CD1c-positive myeloid dendritic cell (primary cell): ENCODE data around the gene ESPNL.

ENCODE experiments used
- DNase-seq: peaks from one replicate; pipeline ENCODE4 v3.0.0-alpha.2; 2016; ENCODE audit errors: extremely low spot score

ESPNL gene

DNA sequence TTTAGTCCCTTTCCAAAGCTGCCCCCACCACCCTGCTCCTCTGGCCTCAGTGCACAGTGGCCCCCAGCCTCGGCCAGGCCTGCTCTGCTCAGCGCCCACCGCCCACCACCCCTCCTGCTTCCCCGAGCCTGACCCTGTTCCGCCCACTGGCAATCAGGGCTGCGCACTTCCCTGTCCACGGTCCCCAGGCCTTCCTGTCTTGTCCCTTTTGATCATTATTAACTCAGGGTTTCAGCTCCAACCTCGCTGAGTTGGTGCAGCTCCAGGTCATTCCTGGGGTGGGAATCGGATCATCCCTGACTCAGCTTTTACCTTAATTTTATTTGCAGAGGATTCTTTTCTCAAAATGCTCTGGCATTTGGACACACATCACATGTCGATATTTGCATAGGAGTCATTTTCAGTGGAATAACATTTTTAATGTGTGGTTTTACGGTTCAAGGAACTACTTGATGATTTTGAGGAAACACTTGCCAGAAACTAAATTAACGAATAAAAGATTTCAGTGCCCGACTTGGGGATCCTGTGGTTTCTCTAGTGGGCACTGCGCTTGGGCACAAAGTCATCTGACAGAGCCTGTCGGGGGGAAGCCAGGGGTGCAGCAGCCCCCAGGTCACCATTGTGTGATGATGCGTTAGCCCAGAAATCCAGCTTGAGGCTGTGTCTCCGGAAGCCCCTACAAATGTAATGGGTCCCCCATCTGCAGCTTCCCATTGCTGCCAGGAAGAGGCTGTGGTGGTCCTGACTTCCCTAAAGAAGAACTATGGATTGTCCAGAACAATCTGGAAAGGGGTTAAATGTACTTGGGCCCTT, 1.0 kb upstream of the ESPNL start:
- peak; percentile 81 for DNase-seq

DNA sequence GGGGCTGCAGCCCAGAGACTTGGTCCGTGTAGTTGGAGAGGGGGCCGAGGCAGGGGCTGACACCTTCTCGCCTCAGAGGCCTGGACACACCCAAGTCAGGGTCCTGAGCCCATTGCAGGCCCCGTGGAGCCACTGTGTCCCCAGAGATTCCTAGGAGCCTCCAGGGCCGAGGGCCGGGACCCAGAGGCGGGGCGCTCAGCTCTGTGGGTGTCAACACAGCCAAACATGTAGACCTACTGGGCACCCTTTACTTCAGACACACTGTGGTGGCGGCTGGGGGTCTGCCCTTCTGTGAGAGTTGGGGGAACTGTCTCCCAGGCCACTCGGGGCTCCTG, 459 bp upstream of the ESPNL start:
- DNase-seq, result no peak

DNA sequence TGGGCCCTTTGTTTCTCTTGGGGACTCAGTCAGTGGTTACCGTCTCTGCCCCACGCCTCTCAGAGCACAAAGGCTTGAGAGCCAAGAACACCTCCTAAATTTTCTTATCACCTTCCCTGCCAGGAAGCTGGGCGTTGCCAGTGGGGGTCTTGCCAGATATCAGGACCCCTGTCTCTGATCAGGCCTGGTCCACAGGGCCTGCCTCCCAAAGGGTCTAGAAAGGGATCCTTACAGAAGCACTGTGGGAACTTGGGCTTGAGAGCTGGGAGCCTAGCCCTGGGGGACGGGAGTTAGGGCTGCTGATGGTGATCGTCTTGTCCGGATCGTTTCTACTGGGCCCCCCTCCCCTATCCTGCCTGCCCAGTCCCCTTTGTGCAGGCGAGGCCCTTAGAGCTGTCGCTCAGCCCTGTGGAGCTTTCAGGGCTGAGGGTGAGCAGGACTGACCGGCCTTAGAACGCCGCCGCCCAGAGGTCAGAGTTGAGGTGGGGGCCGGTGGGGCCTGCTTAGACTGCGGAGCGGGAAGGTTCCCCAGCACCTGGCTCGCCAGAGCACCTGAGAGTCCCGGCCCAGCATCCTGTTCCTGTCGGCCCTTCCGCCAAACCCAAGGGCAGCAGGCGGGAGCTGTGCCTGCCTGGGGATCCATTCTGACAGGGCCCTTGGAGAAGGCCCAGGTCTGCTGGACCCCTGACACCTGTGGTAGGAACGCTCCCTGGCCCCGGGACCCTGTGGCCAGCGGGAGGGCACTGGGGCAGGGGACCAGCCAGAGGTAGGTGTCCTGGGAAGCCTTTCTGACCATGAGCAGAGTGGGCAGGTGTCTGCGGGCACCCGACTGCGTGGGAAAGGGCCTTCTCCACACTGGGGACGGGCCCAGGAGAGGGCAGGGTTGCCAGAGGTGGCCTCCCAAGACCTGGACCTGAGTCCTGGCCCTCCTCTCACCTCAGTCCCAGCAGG, 956 bp downstream of the ESPNL start:
- DNase-seq, result no peak

DNA sequence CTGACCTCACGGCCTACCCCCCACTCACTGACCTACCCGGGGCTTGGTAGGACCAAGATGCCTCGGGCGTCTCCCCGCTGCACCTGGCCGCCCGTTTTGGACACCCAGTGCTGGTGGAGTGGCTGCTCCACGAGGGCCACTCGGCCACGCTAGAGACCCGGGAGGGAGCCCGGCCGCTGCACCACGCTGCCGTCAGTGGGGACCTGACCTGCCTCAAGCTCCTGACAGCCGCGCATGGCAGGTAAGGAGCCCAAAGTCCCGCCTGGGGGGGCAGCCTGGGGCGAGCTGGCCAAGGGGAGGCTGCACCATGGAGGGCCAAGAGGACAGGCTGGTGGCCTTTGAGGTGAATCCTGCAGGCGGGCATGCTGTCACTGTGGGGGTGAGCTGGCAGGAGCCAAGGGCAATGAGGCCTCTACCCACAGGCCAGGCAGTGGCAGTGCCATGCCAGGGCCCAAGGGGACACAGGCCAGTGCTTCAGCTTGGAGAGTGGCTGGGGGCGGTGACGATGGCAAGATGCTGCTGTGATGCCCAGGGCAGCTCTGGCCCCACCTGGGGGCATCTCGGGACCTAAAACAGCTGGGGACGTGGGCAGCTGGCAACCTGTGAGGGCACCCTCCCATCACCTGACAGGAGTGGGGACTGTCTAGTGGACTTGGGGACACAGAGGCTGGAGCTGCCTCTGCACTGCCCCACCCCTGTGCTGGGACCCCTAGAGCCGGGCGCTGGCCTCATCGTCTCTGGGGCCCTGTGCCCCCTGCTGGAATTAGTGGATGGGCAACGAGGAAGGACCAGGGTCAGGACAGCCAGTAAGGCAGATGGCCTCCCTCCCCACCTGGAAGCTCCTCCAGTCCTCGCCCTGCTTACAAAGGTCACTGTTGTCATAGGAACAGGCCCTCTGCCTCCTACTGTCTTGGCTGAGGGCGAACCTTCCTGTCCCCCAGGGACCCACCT, 2.0 kb downstream of the ESPNL start:
- DNase-seq, result no peak

DNA sequence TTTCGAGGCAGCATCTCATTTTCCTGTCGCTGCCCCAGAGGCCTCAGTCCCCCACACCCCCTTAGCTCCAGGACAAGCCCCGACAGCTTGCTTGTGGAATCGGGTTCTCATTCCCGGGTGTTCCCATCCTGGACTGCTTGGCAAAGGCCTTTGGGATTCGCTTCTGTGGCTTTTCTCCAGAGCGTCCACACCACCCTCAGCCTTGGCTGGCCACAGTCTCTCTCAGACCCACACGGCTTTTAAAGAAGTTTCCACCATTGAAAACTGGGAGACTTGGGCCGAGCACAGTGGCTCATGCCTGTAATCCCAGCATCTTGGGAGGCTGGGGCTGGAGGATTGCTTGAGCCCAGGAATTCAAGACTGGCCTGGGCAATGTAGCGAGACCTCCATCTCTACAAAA, 2.7 kb downstream of the ESPNL start:
- no peak for DNase-seq

DNA sequence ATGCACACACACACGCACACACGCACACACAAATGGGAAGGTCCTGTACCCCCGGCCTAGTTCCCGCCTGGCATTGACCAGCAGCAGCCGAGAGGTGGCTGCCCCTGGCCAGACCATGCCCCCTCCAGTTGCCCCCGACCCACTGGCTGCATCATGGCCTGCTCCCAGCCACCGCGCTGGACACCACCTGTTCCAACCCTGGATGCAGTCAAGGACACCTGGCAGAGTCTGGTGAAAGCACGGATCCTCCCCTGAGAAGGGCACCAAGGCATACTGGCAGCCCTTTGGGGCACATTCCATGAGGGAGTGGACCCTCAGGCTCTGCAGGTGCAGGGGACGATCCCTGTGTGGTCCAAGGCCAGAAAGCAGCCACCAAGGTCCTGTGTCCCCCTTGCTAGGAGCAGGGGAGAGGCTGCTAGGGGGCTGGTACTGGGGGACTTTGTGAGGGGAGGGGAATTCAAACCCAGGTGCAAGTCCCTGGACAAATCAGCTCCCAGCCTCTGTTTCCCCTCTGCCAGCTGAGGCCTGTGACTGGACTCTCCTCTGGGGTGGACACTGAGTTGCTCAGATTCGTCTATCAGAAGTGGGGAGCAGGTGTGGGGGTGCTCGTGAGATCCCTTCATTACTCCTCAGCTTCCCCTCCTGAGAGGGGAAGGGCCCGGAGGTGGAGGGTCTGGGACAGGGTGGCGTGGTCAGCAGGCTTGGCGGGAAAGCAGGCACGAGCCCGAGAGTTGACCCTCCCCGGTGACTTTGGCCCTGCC, 3.5 kb downstream of the ESPNL start:
- no peak for DNase-seq

DNA sequence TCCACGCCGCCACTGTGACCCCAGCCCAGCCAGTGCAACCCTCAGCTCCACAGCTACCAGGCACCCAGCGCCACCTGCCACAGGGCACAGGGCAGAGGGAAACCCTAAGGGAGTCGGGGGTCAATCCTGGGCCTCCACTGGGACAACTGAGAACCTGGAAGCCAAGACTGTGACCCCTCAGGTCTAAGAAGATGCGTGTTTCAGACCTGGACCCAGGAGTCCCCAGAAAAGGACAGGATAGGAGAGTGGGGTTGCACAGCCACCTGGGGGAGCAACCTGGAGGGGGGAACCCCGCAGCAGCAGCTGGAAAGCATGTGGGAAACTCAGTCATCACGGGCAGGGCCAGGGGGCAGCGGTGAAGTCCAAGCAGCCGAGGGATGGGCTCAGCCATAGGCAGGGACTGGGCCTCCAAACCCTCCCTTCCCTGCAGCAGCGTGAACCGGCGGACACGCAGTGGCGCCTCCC, 4.1 kb downstream of the ESPNL start:
- no peak for DNase-seq

DNA sequence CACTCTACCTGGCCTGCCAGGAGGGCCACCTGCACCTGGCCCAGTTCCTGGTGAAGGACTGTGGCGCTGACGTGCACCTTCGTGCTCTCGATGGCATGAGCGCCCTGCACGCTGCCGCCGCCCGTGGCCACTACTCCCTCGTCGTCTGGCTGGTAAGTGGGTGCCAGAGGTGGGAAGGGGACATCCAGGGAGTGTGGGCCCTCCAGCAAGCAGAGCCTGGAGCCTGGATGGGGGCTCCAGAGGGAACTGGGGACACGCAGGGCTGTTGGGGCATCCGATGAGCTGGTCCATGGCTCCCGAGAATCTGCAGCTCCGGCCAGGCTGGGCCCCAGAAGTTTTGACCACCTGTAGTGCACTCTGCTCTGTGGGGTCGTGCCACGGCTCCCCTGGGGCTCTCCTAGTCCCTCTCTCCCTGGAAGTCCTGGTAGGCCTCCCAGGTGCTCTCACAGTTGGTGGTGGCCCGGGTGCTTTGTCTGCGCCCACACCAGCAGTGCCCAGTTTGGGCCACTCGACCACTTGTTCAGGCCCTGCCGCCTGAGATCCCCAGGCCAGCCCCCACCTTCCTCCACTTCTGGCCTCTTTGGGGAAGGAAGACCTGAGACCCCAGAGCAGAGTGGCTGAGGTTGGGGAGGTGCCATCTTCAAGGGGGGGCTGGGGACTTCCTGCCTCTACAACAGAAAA, 4.7 kb downstream of the ESPNL start:
- DNase-seq, result no peak

DNA sequence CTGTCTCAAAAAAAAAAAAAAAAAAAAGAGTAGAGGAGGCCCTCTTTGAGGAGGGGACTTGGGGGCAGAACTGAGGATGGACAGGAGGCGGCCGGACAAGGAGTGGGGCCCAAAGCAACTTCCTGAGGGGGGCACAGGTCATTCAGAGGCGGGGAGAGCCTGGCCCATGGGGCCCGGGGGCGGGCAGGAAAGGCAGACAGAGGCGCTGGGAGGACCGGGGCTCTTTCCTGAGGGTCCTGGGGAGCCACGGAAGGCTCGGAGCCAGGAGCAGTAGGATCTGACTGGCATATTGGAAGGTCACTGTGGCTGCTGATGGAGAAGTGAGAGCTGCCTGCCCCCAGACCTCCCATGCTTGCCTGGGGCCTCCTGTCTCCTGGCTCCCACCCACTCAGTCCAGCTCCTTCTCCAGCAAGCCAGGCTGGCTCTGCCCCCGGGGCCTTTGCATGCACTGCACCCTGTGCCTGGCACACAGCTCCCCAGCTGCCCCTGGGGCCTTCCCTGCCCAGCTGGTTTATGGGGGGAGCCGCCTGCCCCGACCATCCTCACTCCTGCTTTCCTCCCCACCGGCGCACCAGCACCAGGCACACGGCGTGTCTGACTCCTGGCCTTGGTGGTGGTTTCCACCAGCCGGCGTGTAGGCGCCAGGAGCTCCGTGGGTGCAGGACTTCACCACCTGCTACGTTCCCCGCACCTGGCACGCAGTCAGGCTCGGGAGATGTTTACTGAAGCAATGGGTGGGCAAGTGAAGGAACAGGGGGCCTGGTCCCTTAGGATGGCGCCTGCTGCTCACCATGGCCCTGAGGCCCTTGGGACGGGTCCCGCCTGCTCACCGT, 5.6 kb downstream of the ESPNL start:
- peak; percentile 67 for DNase-seq

DNA sequence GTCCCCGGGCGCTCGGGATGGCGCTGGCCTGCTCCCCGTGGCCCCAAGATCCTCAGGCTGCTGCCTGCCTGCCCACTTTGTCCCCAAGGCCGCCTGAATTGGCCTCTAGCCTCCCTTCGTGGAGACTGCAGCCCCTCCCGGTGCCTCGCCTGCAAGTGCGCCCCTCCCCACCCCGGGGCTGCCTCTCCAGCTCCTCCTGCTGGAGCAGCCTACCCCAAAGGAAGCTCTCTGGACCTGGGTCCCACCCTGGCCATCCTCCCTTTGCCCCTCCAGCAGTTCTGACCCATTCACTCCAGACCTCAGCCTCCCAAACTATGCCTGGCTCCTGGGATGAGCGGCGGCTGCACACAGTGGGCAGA, 6.2 kb downstream of the ESPNL start:
- DNase-seq, result no peak

DNA sequence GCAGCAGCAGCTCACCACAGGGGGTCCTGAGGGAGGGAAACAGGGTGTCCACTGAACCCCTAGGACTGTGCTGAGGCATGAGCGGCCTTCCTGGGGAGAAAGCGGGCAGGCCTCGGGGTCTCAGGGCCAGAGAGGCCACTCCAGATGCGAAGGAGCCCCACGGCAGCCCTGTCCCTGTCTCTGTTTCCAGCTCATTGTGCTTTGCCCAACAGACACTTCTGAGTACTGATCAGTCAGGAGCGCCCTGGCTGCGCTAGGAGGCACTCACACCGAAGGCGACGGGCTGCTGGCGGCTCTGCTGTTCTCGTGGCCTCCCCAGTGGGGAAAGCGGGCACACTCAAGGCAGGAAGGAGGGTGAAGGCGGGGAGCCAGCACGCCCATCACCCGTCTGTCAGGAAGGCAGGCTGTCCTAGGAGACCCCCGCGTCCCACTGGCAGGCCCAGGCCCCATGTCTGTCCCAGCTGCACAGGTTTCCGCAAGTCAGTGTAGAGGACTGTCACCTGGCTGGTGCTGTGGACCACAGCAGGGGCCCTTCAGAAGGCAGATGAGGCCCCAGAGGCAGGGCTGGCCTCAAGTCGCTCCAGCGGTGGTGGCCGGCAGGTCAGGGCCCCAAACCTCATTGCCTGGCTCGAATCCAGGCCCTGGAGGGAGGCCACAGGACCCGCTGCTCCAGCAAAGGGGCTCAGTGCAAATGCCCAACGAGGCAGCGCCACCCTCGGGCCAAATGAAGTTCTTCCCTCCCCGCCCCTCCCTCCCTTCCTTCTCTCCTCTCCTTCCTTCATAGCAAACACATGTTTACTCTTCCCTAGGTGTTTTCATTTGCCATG, 6.8 kb downstream of the ESPNL start:
- DNase-seq, result peak; percentile 21

DNA sequence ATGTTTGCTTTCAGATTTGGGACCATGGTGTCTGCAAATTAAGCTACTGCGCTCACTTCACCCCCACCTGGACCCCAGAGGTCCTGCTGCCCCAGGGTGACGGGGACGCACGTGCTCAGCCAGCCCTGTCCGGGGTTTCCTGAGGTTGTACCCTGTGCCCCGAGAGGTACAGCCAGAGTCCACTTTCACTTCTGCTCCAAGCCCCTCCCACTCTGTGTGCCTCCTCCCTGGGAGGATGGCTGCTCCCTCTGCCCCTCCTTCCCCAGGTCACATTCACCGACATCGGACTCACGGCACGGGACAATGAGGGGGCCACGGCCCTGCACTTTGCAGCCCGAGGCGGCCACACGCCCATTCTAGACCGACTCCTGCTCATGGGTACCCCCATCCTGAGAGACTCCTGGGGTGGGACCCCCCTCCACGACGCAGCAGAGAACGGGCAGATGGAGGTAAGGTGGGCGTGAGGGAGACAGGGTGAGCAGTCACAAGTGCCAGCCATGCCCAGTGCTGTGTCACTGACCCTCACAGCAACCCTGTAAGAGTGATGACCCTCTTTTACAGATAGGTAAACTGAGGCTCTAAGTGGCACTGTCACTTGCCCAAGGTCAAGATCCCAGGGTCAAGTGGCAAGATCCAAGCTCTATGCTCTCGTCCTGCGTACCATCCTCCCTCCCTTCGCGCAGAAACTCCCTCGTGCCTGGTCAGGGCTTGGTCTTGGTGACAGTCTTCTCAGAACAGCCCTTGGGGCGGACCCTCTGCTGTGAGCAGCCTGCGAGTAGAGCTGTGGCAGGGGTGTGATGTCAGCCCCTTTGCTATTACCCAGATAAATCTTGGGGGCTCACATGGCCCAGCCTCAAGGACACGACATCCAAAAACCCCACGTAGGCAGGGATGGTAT, 7.6 kb downstream of the ESPNL start:
- peak; percentile 60 for DNase-seq

DNA sequence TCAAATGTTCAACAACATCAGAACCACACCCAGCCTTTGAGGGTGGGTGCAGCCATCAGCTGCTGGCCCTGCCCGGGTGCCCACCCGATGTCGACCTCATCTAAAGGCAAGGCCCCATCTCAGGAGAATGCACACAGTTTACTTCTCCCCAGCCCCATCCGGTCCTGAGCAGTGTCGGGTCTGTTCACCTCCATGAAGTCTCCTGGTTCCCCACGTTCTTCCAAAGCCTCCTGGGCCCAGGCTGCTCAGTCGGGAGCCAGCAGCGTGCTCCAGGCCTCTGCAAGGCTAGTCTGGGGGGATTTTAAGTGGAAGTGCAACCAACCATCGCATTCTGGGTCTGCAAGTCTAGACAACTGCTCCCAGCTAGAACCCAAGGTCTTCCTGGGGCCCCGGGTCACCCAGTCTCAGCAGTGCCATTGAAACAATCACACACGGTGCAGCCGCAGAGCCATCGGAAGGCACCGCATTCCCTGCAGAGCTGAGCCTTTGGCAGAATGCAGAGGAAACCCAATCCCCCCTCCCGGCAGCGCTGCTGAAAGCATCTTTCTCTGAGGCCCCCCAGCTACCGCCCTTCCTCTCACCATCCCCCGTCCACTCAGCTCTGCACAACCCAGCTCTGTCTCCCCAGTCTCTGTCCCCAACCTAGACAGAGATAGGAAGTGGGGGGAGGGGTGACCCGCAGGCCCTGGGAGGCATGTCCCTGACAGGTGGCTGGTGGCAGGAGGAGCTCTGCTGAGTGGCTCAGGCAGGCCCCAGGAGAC, 8.5 kb downstream of the ESPNL start:
- peak; percentile 10 for DNase-seq

DNA sequence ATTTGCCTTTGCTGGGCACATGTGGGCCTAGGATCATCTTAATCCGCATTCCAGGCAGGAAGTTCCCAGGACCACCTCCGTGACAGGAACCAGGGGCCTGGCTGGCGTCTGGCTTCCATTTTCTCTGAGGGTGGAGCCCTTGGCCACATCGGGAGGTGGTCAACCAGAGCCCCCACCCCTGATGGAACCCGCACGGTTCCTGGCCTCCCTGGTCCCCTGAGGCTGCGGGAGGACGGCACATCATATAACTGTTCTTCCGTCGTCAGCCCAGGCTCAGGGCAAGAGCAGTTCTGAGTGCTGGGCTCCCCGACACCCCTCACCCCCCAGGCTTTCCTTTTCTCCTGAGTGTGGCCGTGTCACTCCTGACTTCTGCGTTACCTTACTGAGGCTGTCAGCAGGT, 13.5 kb downstream of the ESPNL start:
- DNase-seq, result no peak

DNA sequence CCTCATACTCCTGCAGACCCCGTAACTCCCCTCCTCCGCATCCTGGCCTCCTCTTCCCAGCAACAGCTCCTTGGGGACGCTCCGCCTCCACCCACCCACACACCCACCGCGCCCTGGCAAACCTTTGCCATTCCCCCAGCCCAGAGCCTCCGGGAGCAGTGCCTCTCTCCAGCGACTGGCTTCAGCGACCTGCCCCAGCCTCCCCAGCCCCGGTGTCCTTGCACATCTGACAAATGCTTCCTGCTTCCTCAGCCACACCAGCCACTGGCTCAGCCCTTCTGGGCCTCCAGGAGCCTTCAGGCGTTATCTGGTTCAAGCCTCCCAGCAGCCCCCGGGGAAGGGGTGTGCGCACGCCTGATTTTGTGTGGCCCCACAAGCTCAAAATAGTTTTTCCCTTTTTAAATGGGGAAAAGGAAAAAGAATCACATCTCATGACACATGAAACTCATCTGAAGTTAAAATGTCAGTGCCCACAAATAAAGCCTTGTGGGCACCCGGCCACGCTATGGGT, 14.2 kb downstream of the ESPNL start:
- no peak for DNase-seq

DNA sequence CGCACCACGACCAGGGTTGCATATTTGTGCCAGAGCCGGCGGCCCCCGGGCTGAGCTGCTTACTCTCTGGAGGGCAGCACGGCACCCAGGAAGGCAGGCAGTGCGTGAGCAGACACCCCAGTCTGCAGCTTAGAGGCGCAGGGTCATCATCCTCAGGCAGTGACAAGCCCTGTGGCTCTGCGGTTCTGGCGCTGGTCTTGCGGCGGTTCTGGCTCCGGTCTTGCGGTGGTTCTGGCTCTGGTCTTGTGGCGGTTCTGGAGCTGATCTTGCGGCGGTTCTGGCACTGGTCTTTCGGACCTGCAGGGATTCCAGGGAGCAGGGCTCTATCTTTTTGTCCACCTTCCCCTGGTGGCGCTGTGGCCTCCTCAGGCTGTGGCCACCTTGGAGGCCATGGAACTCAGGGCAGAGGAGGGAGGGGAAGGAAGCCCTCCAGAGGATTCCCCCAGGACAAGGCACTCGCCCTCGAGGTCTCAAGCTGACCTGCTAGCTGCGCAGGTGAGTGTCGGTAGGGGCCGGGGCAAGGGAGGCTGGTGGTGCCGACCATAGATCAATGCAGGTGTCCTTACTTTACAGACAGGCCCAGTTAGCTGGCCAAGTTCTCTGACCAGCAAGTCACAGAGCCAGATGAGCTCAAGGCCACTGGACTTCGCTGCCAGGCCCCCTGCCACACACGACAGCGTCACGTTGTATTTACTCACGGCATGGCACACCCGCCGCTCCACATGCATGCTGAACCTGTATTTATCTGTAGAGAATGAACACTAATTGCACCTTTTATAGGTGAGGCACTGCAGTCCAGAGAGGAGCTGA, 14.9 kb downstream of the ESPNL start:
- DNase-seq, result no peak
